ENCODE measurements around the gene KCNMA1. TPM values are rescaled to one million over a fixed set of nuclear protein-coding genes. Genes with fewer than 3 reads are reported as not detected.

Gene KCNMA1
- total RNA-seq, 1 experiment from 2014 or later, result 20.7 TPM

GRCh38 chr10:77501846-77502261 lies 135.8 kb downstream of the KCNMA1 start:
- H3K4me3 ChIP-seq (ENCODE audit: low read depth, low read length), result no peak overlapping the region
- Mint-ChIP-seq H3K9me3 (ENCODE audit: unreplicated experiment) (no peaks in the 10 kb centered on the region), H3K27me3 (ENCODE audit: insufficient read depth, unreplicated experiment) (no peaks in the 10 kb centered on the region), H3K27ac (ENCODE audit: unreplicated experiment) (no peak overlapping the region), H3K4me3 (ENCODE audit: unreplicated experiment) (no peak overlapping the region), H3K4me1 (ENCODE audit: low read depth, unreplicated experiment) (peaks cover 19% of the 10 kb centered on the region), H3K36me3 (ENCODE audit: insufficient read depth, unreplicated experiment) (no peaks in the 10 kb centered on the region)
- ChIA-PET CTCF (no interaction called here), POLR2A (no interaction called here)
- H3K36me3 ChIP-seq (ENCODE audit: control insufficient read depth, insufficient read depth, low read length), result no peaks in the 10 kb centered on the region
- no TSS peak for BruUV-seq (replicated peaks)
- H3K9me3 ChIP-seq, result no peaks in the 10 kb centered on the region
- no peaks in the 10 kb centered on the region for H3K27me3 ChIP-seq (replicated peaks; ENCODE audit: control insufficient read depth, insufficient read depth, low read length)
- no peak for TF ChIP-seq CTCF (IDR thresholded peaks at IDR 0.05; ENCODE audit: insufficient read depth in 1 of 2, low read depth in 1 of 2, low read length in 1 of 2, severe bottlenecking in 1 of 2, unreplicated experiment in 1 of 2)
- intact Hi-C loops (cut with micrococcal nuclease; ENCODE audit: unreplicated experiment), result no loop called here
- DNase-seq, result no peak
- peaks cover 21% of the 10 kb centered on the region for H3K4me1 ChIP-seq

- Histone ChIP-seq H3K27me3 (replicated peaks; ENCODE audit: control insufficient read depth, insufficient read depth, low read length) (no peaks in the 10 kb centered on the region), H3K4me1 (peaks cover 24% of the 10 kb centered on the region), H3K36me3 (ENCODE audit: control insufficient read depth, insufficient read depth, low read length) (no peaks in the 10 kb centered on the region), H3K4me3 (ENCODE audit: low read depth, low read length) (no peak overlapping the region), H3K9me3 (no peaks in the 10 kb centered on the region)
- no peak overlapping the region for H3K27ac Mint-ChIP-seq (ENCODE audit: unreplicated experiment)
- no TSS peak for BruUV-seq (replicated peaks)
- no peak for DNase-seq
- H3K4me3 Mint-ChIP-seq (ENCODE audit: unreplicated experiment), result no peak overlapping the region
- ChIA-PET CTCF (no interaction called here), POLR2A (no interaction called here)
- H3K27me3 Mint-ChIP-seq (ENCODE audit: insufficient read depth, unreplicated experiment), result no peaks in the 10 kb centered on the region
- H3K36me3 Mint-ChIP-seq (ENCODE audit: insufficient read depth, unreplicated experiment), result no peaks in the 10 kb centered on the region
- no peak for TF ChIP-seq CTCF (IDR thresholded peaks at IDR 0.05; ENCODE audit: insufficient read depth in 1 of 2, low read depth in 1 of 2, low read length in 1 of 2, severe bottlenecking in 1 of 2, unreplicated experiment in 1 of 2)
- no peaks in the 10 kb centered on the region for H3K9me3 Mint-ChIP-seq (ENCODE audit: unreplicated experiment)
- intact Hi-C loops (cut with micrococcal nuclease; ENCODE audit: unreplicated experiment), result no loop called here
- peaks cover 18% of the 10 kb centered on the region for H3K4me1 Mint-ChIP-seq (ENCODE audit: low read depth, unreplicated experiment)
Observed at GRCh38 chr10:77501152-77501845, 136.3 kb downstream of the KCNMA1 start.

- POLR2A ChIA-PET, result no interaction called here
- TF ChIP-seq CTCF (IDR thresholded peaks at IDR 0.05; ENCODE audit: insufficient read depth in 1 of 2, low read depth in 1 of 2, low read length in 1 of 2, severe bottlenecking in 1 of 2, unreplicated experiment in 1 of 2), result no peak
- Mint-ChIP-seq H3K36me3 (ENCODE audit: insufficient read depth, unreplicated experiment) (no peaks in the 10 kb centered on the region), H3K27ac (ENCODE audit: unreplicated experiment) (no peak overlapping the region), H3K9me3 (ENCODE audit: unreplicated experiment) (no peaks in the 10 kb centered on the region), H3K27me3 (ENCODE audit: insufficient read depth, unreplicated experiment) (no peaks in the 10 kb centered on the region), H3K4me3 (ENCODE audit: unreplicated experiment) (no peak overlapping the region), H3K4me1 (ENCODE audit: low read depth, unreplicated experiment) (peaks cover 13% of the 10 kb centered on the region)
- no TSS peak for BruUV-seq (replicated peaks)
- Histone ChIP-seq H3K4me3 (ENCODE audit: low read depth, low read length) (no peak overlapping the region), H3K4me1 (peaks cover 18% of the 10 kb centered on the region), H3K9me3 (no peaks in the 10 kb centered on the region), H3K27me3 (replicated peaks; ENCODE audit: control insufficient read depth, insufficient read depth, low read length) (no peaks in the 10 kb centered on the region), H3K36me3 (ENCODE audit: control insufficient read depth, insufficient read depth, low read length) (no peaks in the 10 kb centered on the region)
- intact Hi-C loops (cut with micrococcal nuclease; ENCODE audit: unreplicated experiment), result no loop called here
- CTCF ChIA-PET, result no interaction called here
- DNase-seq, result no peak
Observed at GRCh38 chr10:77500754-77501151, 136.9 kb downstream of the KCNMA1 start.
